Measurements from ENCODE around the gene TNFAIP6. TPM values are rescaled to one million over a fixed set of nuclear protein-coding genes. Genes with fewer than 3 reads are reported as not detected.
"Not testable (repeated sequence)": the region's sequence is repeated elsewhere in the genome, so short reads cannot be mapped to it uniquely, and the experiment has no call there.

TNFAIP6 gene
- polyA plus RNA-seq, 1 donor from 2014 or later: not detected

DNA sequence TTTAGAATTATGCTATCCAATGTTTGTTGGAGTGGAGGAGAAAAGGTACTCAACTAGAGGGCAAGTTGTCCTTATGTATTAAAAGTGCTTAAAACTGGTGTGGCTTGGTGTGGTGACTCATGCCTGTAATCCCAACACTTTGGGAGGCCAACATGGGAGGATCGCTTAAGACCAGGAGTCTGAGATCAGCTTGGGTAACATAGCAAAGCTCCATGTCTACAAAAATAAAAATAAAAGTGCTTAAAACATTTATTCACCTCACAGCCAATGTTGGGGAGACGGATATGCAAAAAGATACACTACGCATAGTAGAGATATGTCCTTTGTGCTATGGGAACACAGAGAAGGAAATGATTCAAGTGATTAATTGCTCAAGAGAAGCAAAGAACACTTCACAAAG lies 19.3 kb upstream of the TNFAIP6 start:
- Histone ChIP-seq H3K9me2 (ENCODE audit: insufficient read depth, low read length) (no peaks in the 10 kb centered on the region), H3K36me3 (ENCODE audit: insufficient read depth, low read length) (no peaks in the 10 kb centered on the region), H3K9me3 (ENCODE audit: low read length) (no peaks in the 10 kb centered on the region), H3K4me3 (ENCODE audit: low read length) (no peak overlapping the region), H3K27ac (ENCODE audit: low read length) (no peak overlapping the region), H3K9ac (ENCODE audit: low read length) (no peak overlapping the region), H3K79me2 (replicated peaks; ENCODE audit: insufficient read depth, low read length) (no peaks in the 10 kb centered on the region), H3K4me2 (ENCODE audit: low read length) (no peak overlapping the region), H3K27me3 (ENCODE audit: insufficient read depth, low read depth, low read length) (no peaks in the 10 kb centered on the region), H2AFZ (ENCODE audit: low read depth, low read length) (no peak overlapping the region), H3F3A (ENCODE audit: insufficient read depth, low read length, poor library complexity, severe bottlenecking) (no peaks in the 10 kb centered on the region), H4K20me1 (ENCODE audit: insufficient read depth) (no peaks in the 10 kb centered on the region)
- TF ChIP-seq, protein P1, sequence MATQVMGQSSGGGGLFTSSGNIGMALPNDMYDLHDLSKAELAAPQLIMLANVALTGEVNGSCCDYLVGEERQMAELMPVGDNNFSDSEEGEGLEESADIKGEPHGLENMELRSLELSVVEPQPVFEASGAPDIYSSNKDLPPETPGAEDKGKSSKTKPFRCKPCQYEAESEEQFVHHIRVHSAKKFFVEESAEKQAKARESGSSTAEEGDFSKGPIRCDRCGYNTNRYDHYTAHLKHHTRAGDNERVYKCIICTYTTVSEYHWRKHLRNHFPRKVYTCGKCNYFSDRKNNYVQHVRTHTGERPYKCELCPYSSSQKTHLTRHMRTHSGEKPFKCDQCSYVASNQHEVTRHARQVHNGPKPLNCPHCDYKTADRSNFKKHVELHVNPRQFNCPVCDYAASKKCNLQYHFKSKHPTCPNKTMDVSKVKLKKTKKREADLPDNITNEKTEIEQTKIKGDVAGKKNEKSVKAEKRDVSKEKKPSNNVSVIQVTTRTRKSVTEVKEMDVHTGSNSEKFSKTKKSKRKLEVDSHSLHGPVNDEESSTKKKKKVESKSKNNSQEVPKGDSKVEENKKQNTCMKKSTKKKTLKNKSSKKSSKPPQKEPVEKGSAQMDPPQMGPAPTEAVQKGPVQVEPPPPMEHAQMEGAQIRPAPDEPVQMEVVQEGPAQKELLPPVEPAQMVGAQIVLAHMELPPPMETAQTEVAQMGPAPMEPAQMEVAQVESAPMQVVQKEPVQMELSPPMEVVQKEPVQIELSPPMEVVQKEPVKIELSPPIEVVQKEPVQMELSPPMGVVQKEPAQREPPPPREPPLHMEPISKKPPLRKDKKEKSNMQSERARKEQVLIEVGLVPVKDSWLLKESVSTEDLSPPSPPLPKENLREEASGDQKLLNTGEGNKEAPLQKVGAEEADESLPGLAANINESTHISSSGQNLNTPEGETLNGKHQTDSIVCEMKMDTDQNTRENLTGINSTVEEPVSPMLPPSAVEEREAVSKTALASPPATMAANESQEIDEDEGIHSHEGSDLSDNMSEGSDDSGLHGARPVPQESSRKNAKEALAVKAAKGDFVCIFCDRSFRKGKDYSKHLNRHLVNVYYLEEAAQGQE (IDR thresholded peaks at IDR 0.05; ENCODE audit: borderline replicate concordance): no peak
- TF ChIP-seq EZH2 (IDR thresholded peaks at IDR 0.05; ENCODE audit: borderline replicate concordance, insufficient read depth, low read length, poor library complexity, severe bottlenecking) (no peak), MXI1 (conservative IDR thresholded peaks at IDR 0.05; ENCODE audit: poor library complexity, severe bottlenecking) (no peak), CTCF (IDR thresholded peaks at IDR 0.05; ENCODE audit: poor library complexity, severe bottlenecking) (no peak), RAD21 (conservative IDR thresholded peaks at IDR 0.05) (no peak), EP300 (conservative IDR thresholded peaks at IDR 0.05; ENCODE audit: poor library complexity, severe bottlenecking) (no peak), POLR2AphosphoS5 (IDR thresholded peaks at IDR 0.05) (no peak)

- H3K79me2 ChIP-seq (replicated peaks; ENCODE audit: insufficient read depth, low read length): no peaks in the 10 kb centered on the region
- no peak overlapping the region for H3K9ac ChIP-seq (ENCODE audit: low read length)
- no peak overlapping the region for H3K4me3 ChIP-seq (ENCODE audit: low read length)
- no peaks in the 10 kb centered on the region for H3K9me2 ChIP-seq (ENCODE audit: insufficient read depth, low read length)
- H3K36me3 ChIP-seq (ENCODE audit: insufficient read depth, low read length): no peaks in the 10 kb centered on the region
- H3K27ac ChIP-seq (ENCODE audit: low read length): no peak overlapping the region
- TF ChIP-seq POLR2AphosphoS5 (IDR thresholded peaks at IDR 0.05): no peak
- TF ChIP-seq, protein P1 (IDR thresholded peaks at IDR 0.05; ENCODE audit: borderline replicate concordance): no peak
- TF ChIP-seq SMC3 (conservative IDR thresholded peaks at IDR 0.05; ENCODE audit: poor library complexity): no peak
- TF ChIP-seq RAD21 (conservative IDR thresholded peaks at IDR 0.05): no peak
- TF ChIP-seq MXI1 (conservative IDR thresholded peaks at IDR 0.05; ENCODE audit: poor library complexity, severe bottlenecking): no peak
- TF ChIP-seq TAF1 (IDR thresholded peaks at IDR 0.05; ENCODE audit: low read depth): no peak
- no peak for TF ChIP-seq CTCF (IDR thresholded peaks at IDR 0.05; ENCODE audit: poor library complexity, severe bottlenecking)
- TF ChIP-seq EZH2 (IDR thresholded peaks at IDR 0.05; ENCODE audit: borderline replicate concordance, insufficient read depth, low read length, poor library complexity, severe bottlenecking): no peak
- no peak for TF ChIP-seq EP300 (conservative IDR thresholded peaks at IDR 0.05; ENCODE audit: poor library complexity, severe bottlenecking)
- no peak overlapping the region for H2AFZ ChIP-seq (ENCODE audit: low read depth, low read length)
- no peaks in the 10 kb centered on the region for H3K27me3 ChIP-seq (ENCODE audit: insufficient read depth, low read depth, low read length)
- no peaks in the 10 kb centered on the region for H4K20me1 ChIP-seq (ENCODE audit: insufficient read depth)
- H3K9me3 ChIP-seq (ENCODE audit: low read length): no peaks in the 10 kb centered on the region
- H3K4me2 ChIP-seq (ENCODE audit: low read length): no peak overlapping the region
- H3F3A ChIP-seq (ENCODE audit: insufficient read depth, low read length, poor library complexity, severe bottlenecking): no peaks in the 10 kb centered on the region
Measured at GRCh38 chr2:151343073-151343472, 14.3 kb upstream of the TNFAIP6 start.

DNA sequence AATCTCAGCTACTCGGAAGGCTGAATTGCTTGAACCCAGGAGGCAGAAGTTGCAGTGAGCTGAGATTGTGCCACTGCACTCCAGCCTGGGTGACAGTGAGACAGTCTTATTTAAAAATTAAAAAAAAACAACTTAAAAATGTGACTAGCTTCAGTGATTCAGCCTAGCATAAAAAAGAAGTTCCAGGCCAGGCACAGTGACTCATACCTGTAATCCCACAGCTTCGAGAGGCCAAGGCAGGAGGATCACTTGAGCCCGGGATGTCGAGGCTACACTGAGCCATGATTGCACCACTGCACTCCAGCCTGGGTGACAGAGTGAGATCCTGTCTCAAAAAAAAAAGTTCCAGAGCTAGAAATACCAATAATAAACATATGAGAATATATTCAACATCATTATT lies 13.2 kb upstream of the TNFAIP6 start:
- H3K79me2 ChIP-seq (replicated peaks; ENCODE audit: insufficient read depth, low read length); H3K27me3 ChIP-seq (ENCODE audit: insufficient read depth, low read depth, low read length); H3K9ac ChIP-seq (ENCODE audit: low read length); H3F3A ChIP-seq (ENCODE audit: insufficient read depth, low read length, poor library complexity, severe bottlenecking); H3K9me3 ChIP-seq (ENCODE audit: low read length); H3K4me2 ChIP-seq (ENCODE audit: low read length); H2AFZ ChIP-seq (ENCODE audit: low read depth, low read length); H3K27ac ChIP-seq (ENCODE audit: low read length); H3K36me3 ChIP-seq (ENCODE audit: insufficient read depth, low read length); H3K4me3 ChIP-seq (ENCODE audit: low read length); H4K20me1 ChIP-seq (ENCODE audit: insufficient read depth); H3K9me2 ChIP-seq (ENCODE audit: insufficient read depth, low read length): not testable (repeated sequence)

Data from neural cell (in vitro differentiated cells).